DMS 273 (cell line): ENCODE results near the gene PSMB7.

ENCODE experiments used
- DNase-seq: peaks from one replicate; lab custom pipeline; 2025; ENCODE audit not compliant: unreplicated experiment; lab: John Stamatoyannopoulos, UW

The PSMB7 gene

DNA sequence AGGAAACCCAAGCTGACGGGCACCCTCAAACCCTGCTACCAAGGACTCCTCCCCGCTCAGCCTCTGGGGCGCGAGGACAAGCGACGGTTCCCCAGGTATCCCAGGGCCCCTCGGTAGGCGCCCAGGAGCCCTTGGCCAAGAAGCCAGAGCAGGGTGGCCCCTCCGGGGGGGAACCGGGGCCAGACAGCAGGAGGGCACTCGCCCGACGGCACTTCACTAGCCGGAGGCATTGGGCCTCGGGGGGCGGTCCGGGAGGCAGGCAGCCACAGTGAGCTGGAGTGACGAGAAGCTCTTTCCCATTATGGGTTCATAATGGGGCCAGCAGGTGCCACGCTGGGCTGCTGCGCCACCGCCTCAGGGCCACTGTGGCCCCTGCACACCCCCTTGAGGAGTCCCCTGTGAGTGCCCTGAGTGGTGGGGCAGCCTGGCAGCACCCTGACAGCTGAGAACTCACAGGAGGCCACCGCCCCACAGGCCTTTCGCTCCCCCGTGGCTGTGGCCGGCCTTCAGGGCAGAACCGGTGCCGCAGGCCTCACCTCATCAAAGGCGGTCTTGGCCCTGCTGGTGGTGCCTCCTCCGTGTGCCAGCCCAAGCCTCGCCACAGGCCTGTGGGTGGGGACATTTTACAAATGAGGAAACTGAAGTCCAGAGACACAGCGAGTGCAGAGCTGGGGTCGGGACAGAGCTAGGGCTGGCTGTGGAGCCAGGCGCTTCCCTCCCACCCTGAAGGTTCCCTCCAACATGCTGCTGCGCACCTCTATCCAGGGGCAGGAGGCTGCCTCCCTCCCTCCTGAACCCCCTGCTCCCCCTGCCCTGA, 68.7 kb downstream of the PSMB7 start:
- DNase-seq, result no peak

DNA sequence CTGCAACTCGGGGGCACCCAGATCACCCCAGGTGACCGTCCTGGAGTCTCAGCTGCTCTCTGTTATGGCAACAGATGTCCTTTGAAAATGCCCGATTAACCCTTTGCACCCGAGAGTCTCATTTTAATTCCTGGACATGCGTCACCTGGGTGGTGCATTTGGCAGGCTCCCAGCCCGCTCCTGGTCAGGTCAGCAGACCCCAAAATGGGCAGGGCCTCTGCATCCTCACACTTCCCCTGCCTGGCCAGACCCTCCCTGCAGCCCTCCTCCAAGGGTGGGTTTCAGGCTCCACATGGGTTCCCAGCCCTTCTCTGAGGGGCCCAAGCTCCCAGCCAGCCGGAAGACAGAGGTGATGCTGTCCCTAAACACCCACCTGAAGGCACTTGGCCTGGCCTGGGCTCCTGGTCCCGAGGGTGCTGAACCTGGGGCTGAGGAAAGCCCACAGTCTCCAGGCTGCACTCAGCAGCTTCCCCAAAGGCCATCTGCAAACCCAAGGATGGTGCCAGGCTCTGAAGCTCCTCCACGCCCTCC, 69.4 kb downstream of the PSMB7 start:
- DNase-seq, result no peak

DNA sequence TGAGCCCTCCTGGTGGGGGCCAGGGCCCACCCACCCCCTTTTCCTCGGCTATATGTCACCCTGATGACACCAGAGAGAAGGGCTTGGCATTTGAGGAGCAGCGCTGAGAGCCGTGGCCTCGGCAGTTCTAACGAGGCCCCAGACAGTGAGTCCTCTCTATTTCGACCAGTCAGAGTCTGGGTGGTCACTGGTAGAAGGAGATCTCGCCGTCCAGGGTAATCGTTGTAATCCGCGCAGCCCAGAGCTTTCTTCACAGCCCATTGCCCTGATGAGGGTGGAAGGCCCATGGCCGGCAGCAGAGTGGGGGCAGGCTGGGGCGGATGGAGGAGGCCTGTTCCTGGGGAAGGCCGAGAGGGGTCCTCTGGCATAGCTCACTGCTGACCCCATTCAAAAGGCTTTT, 70.2 kb downstream of the PSMB7 start:
- no peak for DNase-seq

DNA sequence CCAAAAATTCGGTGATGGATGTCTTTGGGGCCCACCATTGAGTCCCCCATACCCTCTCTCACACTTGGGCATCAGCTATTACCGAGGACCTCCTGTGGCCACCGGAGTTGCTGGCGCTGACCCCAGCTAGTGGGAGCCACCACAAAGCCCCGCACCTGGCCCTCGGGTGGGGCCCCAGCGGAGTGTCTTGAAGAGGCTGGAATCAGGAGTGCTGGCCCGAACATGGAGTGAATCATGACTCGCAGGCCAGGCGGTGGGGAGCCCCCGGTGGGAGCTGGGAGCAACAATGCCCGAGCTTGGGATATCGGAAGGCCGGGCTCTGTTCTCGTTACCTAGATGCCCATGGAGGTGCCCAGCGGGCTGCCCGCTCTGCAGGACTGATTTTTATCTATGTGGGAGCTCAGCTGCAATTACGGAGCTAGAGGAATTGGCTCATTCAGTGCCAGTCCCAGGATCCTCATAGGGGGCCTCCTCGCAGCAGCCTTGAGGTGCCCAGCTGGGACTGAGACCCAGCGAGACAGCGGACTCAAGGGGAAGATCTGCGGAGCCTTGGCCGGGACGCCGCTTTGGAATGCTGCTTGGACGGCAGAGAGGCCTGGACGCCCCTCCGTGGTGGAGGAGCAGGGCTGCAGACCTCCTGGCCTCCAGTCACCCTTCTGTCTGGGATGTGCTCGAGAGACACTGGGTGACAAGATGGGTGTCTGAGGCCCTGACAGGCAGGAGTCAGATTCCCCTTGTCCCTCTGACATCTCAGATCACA, 70.8 kb downstream of the PSMB7 start:
- DNase-seq, result no peak

DNA sequence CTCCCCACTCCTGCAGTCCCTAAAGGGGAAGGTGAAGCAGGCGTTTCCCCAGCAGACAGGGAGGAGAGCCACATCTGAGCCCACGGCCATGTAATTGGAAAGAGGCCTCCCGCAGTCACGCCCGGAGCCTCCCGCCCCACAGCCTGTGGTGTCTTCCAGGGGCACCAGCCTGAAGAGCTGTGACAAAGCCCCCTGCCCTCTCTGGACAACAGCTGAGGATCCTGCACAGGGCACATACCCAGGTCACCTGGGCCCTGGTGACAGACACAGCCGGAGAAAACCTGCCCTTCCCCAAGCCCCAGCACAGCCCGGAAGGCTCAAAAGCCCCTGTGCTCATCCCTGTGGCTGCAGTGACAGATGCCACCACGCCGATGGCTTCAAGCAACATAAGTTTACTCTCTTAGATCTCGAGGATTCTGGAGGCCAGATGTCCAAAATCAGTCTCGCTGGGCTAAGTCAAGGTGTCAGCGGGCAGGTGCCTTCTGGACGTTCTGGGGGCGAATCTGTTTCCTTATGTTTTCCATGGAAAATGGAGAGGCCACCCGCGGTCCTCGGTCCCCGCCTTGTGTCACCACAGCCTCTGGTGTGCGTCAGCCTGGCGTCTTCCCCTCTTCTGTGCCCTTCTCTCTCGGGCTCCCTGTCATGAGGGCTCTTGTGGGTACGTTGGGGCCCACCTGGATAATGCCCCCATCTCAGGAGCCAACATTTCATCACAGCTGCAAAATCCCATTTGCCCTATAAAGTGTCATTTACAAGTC, 71.5 kb downstream of the PSMB7 start:
- DNase-seq, result no peak

DNA sequence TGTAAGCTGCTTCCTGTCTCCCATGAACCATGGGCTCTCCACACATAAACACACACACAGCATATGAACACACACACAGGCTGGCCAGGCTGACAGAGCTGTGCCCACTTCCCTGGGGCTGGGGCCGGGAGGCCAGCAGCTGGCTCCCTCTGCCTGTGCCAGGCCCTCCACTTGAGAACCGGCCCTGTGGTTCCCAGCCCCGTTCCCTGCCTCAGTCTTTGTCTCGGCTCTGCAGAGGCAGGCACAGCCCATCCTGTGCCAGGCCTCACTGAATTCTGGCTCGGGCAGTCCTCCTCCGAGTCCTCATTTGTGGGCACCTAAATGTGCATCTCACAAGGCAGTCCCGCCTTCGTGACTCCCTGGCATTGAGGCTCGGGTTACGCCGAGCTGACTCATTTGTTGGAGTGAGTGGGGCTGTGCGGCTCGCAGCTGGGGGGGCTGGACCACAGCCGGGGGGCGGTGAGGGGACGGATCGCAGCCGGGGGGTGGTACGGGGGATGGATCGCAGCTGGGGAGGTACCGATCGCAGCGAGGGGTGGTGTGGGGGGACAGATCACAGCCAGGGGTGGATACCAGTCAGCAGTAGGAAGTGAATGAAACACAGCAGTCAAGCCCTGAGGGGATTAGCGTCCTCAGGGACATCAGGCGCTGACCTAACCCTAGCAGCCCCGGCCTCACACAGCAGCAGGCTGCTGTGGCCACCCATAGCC, 72.3 kb downstream of the PSMB7 start:
- DNase-seq, result peak; percentile 73

DNA sequence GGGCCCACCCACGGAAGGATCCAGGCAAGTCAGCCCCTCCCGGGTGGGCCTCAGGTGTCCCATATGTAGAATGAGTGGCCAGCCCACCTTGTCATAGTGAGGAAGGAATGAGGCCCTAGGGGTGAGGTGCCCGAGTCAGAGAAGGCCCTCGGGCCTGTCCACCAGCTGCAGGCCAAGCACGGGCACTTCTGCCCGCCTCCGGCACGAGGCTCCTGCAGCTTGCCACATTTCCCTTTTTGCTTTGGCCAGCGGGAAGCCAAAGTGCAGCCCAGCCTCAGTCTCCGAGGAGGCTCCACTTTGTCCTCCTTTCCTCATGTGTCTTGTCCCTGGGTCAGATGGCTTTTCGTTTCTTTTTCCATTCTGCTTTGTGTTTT, 72.9 kb downstream of the PSMB7 start:
- no peak for DNase-seq

DNA sequence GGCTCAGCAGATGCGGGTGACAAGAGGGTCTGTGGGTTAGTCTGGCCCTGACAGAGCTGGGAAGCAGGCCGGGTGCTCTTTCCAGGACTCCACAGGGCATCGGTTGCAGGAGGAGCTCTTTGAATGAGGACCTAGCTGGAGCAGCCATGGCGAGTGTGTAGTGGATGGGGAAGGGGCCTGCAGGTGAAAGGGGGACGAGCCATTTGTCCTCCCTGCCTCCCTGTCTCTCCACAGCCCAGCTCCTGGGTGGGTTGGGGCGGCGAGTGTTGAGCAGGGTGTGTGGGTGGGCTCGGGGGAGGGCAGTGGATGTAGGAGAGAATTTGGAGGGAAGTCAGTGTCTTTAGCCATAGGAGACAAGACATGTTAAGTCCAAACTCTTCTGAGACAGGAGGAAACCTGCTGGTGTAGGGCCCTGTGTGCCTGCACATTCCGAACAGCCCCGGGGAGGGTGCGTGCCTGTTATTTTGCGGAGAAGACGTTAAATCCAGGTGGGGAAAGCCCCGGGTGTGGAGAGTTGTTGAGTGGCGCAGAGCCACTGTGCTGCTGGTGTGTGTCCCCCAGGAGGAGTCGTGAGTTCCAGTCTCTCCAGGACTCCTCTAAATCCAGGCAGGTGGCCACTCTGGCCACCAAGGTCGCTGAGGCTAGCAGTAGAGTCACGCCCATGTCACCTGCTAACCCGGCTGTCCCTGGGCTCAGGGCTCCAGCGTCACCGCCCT, 73.6 kb downstream of the PSMB7 start:
- DNase-seq, result no peak

DNA sequence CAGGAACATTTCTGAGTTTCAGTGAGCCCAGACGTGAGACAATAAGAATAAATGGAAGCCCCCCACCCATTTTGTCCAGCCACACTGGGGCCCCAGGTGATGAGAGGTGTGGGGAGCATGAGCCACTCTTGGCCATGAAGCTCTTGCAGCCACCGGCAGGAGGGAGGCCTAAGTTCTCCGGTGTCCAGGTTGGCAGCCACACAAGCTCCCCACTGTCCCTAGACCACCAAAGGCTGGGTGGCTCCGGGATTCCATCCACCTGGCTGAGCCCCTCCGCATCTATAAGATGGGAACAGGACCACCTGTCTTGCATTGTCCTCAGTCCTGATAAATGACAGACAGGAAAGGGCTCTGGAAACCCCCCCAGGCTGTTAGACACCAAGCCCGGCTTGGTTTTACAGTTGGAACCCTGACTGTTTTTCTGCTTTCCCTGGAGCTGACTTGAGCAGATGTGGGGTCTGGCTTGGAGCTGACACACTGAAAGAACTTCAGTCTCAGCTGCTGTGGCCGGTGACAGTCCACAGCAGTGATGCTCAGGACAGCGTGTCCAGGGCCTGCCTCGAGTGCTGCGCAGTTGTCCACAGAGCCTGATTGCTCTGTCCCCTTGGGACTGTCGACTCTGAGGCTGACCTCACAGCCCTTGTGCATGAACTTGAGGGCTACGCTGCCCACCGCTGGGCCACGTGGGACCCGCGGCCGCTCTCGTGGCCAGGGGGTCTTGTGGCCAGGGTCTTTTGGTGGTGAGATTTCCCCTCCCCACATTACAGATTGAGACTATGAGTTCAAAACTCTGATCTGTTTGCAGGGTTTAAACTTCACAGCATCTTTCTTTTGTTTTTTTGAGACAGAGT, 74.8 kb downstream of the PSMB7 start:
- DNase-seq, result no peak

DNA sequence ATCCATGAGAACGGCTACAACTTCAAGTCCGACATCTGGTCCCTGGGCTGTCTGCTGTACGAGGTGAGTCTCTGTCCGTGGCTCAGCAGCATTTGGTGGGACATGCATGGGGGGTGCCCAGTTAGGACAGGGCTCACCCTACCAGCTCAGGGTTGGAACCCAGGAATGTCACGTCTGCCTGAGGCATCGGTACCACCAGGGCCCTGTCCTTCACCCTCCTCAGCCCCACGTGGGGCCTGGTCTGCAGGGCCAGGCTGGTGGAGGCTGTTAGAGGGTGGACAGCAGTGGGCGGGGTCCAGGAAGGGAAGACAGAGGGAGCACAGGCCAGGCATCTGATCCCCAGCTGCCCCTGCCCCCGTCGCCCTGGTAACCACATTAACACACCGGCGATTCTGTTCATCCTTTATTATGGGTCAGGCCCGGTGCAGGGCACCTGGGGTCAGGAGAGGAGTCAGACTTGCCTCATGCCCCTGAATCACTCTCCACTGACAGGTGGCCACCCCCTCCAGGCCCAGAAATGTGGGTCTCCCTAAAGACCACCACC, 75.6 kb downstream of the PSMB7 start:
- no peak for DNase-seq

DNA sequence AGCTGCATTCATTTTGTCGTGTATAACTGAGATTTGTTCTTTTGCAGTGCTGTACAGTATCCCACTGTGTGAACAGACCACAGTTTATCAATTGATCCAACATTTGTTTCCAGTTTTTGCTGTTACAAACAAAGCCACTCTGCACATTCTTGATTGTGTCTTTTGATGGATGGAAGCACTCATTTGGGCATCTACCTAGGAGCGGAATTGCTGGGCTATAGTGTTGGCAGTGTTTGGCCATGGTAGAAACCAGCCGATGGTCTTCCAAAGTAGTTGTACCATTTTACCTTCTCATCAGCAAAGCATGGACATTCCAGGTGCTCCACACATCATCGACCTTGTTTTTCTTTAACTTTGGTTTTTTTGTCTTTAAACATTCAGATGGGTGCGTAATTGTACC, 77.7 kb downstream of the PSMB7 start:
- no peak for DNase-seq

DNA sequence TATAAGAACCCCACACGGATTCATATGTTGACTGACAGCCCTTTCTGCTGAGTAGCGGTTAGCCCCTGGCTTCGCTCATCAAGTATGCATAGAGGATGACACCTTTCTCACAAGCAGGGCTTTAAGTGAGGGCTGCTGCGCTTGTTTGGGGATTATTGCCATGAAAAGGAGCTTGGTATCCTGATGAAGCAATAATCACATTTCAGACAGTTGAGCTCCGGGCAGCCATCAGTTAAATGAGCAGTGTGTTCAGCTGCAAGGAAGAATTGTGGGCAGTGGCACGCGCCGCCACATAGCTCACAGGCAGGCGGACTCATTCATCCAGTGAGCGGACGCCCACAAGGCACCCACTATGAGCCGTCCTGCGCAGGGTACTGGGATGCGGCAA, 79.9 kb downstream of the PSMB7 start:
- DNase-seq, result no peak

DNA sequence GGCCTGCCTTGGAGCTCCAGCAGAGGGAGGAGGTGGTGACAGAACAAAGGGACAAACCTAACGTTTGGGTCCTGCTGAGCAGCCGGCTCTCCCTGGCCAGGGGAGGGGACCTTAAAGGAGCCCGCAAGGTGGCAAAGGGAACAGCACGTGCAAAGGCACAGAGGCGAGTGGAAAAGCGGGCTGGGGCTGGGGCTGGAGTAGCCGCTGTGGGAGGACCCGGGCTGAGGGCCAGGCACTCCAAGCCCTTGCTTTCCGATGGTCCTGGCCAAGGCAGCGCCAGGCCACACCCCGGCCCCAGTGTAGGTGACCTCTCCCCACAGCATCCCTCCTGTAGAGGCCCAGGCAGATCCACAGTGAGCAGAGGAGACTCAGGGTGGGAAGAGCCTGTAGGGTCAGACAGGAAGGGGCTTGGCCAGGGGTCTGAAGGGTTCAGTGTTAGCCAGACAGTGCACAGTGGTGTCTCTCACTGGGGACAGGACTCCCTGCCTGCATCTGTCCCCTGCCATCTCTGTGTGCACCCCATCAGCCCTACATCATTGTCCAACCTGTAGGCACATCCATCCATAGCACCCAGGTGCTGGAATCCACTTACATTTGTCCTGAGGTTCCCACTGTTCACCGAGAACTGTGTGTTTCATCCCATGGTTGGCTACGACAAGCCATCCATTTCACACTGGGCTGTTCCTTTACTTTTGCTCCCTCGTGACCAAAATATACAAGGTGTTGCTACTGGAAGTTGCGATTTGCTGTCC, 80.5 kb downstream of the PSMB7 start:
- DNase-seq, result no peak

DNA sequence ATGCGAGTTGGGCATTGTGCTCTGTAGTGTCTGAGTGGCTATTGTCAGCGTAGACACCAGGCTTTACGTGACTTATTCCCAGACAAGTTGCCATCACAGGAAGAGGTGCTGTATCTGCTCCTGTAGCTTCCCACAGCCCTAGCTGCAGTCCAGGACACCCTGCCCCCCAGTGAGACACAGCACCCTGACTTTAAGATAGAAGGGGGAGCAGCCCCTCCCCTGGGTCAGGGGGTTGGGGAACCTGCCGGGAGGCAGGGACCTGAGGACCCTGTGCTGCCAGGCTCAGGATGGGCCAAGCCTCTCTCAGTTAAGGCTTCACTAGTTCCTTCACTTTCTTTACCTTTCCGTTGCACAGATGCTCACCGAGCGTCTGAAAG, 82.1 kb downstream of the PSMB7 start:
- DNase-seq, result no peak

DNA sequence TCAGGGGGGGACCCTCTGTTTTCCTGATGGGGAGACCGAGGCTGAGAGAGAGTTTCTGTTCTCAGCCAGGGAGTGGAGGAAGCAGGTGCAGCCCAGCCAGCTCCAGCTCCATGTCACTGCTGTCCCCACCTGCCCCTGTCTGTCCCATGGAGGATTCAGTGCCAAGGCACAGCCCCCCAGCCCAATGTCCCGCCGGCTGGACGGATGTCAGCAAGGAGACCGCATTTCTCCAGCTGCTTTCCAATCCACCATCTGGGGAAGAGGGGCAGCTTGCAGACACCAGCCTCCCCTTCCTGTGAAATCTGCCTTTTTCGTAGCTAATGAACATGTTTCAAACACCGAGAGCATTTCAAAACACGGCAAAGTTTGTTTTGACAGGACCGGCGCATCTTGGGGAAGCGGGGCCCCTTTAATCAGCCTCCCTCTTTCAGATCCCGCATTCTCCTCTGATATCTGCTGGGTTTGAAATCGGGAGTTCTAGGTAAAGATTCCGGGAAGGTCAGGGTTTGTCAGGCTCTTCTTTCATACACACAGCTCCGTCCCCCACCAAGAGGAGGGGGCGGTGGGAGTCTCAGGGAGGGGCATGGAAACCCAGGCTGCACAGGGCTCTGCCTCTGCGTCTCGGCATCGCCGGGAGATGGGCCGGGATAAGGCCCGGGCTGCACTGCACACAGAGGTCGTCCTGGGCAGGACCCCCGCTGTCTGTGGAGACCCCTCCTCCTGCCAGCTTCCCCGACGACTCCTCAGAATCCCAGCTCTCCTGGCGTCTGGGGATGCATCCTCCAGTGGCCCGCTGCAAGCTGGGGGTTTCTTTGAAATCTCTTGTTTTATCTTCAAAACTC, 82.7 kb downstream of the PSMB7 start:
- DNase-seq, result no peak

DNA sequence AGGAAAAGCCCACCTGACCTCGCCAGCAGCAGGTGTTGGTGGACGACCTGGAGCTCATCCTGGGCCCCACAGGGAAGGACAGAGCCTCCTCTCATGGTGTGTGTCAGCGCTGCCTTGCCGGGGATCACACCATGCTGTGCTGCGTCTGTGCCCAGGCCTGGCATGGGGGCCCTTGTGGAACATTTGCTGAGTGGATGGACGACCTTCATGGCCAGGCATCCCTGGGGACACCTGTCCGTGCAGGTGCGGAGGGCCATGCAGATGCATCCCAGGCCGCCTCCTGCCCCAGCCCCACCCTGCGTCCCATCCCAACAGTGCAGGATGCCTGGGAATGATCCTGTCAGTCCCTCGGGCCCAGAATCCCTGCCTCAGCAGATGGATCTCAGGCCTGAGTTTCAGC, 83.7 kb downstream of the PSMB7 start:
- DNase-seq, result no peak

DNA sequence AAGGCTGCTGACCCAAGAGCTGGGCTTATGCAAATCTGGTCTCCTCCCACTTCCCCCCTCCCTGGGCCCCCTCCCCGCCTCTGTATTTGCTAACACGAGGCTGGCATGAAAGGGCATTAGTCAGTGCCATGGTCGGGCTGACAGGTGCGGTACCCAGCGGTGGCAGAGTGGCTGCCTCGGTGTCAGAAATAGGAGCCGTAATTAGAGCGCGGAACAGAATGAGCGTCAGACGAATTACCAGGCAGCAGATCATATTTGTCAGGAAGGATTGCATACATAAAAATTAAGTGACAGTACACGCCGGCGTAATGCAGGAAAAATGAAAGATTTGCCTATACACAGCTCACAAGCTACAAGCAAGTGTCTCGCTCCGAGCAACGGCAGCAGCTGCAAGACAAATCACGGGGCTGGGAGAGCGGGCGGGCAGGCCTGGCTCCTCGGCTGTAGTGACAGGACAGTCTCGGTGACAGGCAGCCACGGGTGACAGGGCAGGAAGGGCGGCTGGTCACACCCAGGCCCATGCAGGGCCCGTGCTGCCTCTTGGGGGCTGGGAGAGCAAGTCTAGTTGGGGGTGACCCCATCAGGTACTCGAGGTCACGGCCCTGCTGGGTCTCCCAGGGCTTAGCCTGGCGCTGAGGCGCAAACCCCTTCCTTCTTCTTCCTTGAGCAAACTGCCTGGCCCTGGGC, 85.1 kb downstream of the PSMB7 start:
- no peak for DNase-seq
